Muscle of back (tissue), 11 donors: ENCODE data around the gene HOXA9. TPM values are rescaled to one million over a fixed set of nuclear protein-coding genes. Genes with fewer than 3 reads are reported as not detected.
A peak's percentile ranks its signal among the peaks of the same experiment; 100 is the strongest.

Experiments
- DNase-seq, 3 donors: peaks; one replicate each; pipeline versions ENCODE4 v3.0.0 to v3.0.0-alpha.2; 2013
- polyA plus RNA-seq, 10 donors: library from polyadenylated mRNA; unstranded; fragments of 120-200 nt; gene quantifications; one replicate each; pipeline ENCODE4 v1.2.1, GENCODE V29; 2013; ENCODE audit not compliant: insufficient read length in 10 of 10

HOXA9 gene
- polyA plus RNA-seq, 10 donors: 0.15 to 25.4 (median 6.0) TPM

DNA sequence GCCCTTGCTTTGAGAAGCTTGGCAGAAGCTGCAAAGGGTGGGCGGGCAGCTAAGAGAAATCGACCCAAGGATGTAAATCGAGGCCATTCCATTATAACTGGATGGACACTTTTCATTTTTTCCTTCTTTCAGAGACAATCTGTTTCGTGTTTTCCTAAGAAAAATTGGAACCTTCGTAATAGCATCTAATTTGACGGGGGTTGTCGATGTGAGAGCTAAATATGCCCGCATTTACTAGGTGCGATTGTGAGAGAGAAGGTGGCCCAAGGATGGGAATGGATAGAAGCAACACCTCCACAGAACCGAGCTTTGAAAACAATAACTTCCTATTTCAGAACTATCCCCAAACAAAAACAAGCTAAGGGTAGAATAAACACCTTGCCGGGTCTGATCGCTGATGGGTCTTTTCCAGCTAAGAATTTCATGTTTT is 33.9 kb downstream of the HOXA9 start:
- DNase-seq: no peak

DNA sequence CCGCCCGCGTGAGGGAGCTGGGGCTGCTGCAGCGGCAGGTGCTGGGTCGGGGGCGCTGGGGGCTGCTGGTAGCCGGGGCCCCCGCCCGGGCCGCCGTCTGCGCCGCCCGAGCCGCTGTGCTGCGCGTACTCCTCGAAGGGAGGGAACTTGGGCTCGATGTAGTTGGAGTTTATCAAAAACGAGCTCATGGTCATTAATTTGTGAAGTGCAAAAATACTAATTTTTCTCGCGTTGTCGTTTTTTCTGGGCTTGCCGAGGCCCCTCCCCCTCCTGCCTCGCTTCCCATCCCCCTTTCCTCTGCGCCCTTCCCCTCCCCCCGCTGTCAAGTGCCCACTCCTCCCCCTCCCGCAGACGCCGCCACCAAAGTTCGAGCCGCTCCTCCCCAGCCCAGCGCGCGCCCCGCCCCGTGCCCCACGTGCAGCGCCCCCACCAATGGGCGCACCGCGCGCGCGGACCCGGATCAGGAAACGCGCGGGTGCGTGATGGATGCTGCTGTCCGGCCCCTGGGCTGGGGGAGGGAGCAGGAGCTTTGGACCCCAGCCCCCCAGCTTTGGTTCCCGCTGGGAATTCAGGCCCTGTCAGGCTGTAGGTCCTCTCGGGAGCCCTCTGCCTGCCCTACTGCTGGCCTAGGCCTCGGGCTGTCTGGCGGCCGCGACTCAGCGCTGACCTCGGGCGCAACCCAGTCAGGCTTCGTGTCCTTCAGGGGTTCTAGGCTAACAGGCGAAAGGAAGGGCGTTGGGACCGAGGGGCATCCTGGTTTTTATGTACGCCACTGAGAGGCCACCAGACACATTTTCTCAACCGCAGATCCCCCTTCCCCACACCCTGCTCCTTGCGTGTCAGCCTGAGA is 34.6 kb downstream of the HOXA9 start, which contains the start of gene HOXA4:
Gene HOXA4, minus strand, starts transcription at position 218 of the 850 bp plus-strand sequence. Its CDS starts 24 bp downstream, at position 194.
- peak; percentile 92 to 97 (median 94) for DNase-seq

GRCh38 chr7:27129729-27130539 is 35.4 kb downstream of the HOXA9 start:
- peak in 2 of 3 donors; percentile 34 to 44 for DNase-seq

GRCh38 chr7:27128776-27129728 is 36.3 kb downstream of the HOXA9 start:
- DNase-seq: no peak

GRCh38 chr7:27128034-27128433 is 37.3 kb downstream of the HOXA9 start:
- peak in 2 of 3 donors; percentile 82 to 90 for DNase-seq

DNA sequence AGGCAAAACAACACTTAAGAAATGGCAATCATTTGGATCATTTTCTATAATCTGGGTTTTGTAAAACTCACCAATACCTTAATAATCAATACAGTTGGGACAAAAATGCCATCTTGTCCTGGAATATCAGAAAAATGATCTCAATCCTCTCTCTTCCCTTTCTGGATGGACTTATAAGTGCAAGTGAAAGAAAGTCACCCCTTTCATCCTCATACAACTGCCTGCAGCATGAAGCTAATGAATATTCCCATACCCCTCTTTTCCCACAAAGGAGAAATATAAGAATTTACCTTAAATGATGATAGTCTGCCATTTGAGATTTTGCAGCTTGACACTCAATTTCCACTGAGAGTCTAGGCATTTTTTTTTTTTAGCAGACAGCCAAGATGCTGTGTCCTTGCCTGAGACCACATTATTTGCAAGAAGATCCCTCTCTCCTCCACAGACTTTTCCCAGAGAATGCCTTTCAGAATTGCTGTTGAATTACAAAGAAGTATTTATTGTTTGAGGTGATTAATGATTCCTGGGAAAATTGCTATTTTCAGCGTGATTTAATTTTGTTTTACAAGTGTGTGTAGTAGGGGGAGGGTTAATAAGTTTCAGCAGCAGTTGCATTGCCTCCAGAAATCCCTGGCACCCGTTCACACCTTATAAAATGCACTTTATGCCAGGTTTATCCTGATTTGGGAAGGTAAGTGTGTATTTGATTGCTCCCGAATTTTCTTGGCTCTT is 38.6 kb downstream of the HOXA9 start:
- no peak for DNase-seq

- no peak for DNase-seq
Observed at GRCh38 chr7:27125986-27126394, 39.3 kb downstream of the HOXA9 start.

DNA sequence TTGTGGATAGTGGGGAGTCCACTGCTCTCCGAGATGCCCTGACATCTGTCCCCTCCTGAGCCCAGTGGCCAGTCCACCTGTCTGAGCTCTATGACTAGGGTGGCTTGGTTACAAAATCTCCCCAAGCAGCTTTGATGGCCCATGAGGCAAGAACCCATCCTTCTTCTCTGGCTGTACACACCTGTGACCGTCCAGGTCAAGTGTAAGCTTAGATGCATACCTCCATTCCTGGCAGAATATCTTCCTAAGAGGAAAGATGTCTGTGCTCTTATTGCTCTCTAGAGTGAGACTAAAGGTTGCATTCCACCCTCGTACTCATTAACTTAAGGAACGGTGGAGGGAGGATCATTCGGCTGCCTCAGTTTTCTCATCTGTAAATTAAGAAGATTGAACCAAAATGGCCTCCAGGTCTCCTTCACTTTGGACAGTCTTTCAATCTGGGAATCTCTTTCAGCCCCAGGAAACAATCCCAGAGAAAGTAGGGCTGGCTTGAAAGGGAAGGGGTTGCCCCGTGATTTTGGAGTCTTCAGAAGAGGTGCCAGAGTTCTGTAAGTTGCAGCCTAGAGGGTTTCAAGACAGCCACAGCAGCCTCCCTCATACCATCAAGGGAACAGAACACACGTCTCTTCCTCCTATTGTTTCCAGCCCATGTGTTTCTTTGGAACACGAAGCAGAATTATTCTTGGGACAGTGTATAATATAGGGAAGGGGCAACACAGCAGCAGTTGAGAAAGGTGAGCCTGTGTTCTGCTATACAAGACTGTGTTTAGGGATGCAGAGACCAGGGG is 40.2 kb downstream of the HOXA9 start:
- DNase-seq: no peak

DNA sequence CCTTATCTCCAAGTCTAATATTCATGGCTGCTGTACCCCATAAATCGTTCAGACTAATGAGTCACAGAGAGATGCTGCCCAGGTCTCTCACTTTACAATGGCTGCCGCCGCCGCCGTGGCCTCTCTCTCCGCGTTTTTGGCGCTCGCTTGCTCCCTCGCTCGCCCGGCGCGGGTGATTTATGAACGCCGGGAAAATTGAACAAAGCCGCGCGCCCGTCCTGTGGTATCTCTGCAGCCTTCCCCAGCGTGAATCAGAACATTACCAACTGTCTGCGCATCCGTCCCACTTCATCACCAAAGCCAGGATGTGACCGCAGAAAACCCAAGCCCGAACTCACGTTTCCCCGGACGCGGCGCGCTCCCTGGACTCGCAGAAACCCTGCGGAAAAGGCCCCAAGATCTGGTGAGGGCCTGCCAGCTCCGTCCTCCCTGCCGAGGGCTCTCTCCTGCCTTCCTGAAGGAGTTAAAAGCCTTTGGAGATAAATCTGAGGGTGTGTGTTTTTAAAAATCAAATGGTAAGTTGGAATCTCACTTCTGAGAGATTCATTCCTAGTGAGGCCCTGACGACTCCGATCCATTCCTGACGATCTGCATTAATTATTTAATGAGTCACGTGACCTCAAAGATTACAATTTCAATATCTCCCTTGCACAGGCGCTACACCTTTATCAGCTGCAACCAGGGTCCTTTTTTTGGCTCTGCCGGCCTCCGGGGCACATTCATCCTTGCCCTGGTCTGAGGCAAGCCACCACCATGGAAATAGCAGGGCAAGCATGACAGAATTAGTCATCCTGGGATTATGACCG is 41.0 kb downstream of the HOXA9 start:
- DNase-seq: peak in 1 of 3 donors; percentile 61

DNA sequence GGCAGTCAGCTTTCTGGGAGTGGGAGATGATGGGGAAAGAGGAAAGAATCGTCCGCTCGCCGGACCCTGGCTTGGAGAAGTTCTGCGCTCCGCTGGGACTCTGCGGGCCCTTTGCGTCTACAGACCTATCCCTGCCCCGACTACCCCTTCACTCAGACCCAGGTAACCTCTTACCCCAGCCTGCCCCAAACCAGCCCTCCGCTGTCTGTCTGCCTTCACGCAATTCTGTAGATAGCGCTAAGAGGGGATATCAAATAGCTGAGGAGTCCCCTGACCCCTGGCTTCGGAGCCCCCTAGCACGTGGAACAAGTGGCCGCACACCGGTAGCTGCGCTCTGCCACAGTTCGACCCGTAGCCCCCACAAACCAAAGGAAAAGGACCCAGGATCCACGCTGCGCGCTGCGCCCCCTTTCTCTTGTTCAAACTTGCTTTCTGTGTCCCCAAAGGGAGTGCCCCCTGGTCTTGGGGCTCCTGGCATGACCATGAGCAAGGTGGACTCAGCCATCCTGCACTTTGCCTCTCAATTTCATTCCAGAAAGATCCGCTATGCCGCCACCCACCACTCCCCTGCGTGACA is 41.8 kb downstream of the HOXA9 start:
- no peak for DNase-seq

- peak in 1 of 3 donors; percentile 47 for DNase-seq
Observed at GRCh38 chr7:27123007-27123476, 42.3 kb downstream of the HOXA9 start.

DNA sequence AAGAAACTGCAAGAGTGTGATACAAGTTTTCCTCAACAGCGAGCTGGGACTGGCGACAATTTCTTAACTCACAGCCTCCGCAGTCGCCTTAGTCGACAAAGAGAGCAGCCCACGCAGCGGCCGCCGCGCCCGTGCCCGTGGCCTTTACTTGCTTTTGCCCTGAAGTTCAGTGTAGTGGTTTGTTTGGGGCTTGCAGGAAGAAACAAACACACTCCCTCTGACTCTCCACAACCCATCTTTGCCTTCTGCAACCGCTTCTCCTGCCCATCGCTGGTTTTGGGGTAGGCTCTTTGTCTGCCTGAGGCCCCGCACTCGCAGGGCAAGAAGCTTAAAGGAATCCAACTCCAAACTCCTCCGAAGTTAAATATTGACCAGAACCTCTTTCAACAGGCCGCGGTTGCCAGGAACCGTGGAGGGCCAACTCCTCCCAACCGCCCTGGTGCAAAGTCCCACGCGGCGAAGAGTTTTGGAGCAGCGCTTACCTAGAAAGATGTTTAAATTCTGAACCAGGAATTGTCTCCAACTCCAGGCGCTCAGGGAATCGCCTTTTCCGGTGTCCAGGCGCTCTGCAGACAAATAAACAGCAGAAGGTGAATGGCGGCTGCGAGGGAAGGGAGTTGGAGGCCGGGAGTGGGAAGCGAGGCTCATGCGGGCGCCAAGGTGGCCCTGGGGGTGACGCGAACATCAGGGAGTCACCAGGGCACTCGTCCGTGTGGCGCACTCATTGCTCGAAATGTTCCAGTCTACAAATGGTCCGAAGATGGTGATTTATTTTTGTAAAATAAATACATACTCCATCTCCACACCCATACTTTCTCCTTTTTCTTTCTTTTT is 43.0 kb downstream of the HOXA9 start:
- DNase-seq: peak in 1 of 3 donors; percentile 65

DNA sequence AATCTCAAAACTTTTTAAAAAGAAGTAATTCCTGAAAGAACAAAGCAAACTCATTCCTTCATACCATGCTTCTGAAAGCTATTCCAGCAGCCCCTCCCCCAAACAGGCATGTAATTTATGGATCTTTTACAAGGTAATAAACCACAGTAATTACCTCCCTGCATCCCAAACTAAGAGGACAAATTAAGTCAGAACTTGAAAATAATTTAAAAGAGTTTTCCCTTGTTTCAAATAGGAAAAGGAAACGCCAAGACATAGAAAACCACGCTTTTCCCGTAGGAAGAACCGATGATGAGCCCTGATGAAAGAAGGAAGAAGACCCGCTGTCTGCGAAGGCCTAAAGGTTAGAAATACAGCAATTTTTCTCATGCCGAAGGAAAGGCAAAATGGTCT is 43.7 kb downstream of the HOXA9 start:
- no peak for DNase-seq

DNA sequence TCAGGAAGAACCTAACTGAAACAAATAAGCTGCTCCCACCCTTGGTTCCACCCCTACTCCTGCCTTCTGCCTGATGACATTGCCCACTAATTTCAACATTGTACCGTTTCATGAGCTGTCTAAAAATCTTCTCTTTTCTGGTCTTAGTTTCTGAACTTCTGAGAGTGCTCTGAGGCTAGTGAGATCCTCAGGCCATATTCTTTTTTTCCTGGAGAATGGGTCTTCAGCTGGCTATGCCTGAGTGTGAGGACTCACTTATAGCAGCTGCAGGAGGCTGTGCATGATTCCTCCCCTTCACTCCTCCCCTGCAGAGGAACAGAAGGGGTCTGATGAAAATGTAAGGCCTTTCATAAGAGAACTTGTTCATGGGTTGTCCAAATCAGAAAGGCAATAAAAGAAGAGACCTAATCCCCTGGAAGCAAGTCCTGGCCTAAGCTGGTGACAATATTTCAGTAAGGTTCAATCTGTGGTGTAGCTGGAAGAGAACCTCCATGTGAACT is 45.9 kb downstream of the HOXA9 start:
- no peak for DNase-seq

DNA sequence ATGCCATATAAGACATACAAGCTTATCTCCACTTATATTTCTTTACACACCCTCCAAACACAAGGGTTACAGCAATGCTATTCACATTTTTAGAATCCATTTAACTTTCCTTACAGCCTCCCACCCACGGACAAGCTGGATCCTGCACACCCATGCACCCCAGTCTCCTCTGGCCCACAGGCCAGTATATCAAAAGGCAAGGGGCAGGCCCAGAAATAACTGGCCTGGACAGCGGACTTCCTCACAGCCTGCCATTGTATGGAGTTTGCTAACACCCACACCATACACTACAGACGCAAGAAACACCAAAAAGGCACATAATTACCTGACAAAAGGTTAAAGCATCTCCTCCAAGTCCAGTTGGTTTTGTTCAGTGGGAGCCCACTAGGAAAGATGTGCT is 46.8 kb downstream of the HOXA9 start:
- no peak for DNase-seq

- DNase-seq: peak in 1 of 3 donors; percentile 36
Observed at GRCh38 chr7:27117887-27118491, 47.3 kb downstream of the HOXA9 start.
